NCI-H187 (cell line): ENCODE data around the gene VPS16.

Experiments
- DNase-seq, 2 experiments: peaks; one replicate each; lab custom pipeline; 2025; lab: John Stamatoyannopoulos, UW

VPS16 gene

GRCh38 chr20:2835331-2835796 is 5.2 kb upstream of the VPS16 start:
- DNase-seq: no peak

GRCh38 chr20:2836035-2836434 is 4.5 kb upstream of the VPS16 start:
- DNase-seq: no peak

GRCh38 chr20:2837221-2837960 is 3.2 kb upstream of the VPS16 start:
- no peak for DNase-seq

- no peak for DNase-seq
These were observed 2.3 kb upstream of the VPS16 start for GRCh38 chr20:2838170-2838797.

GRCh38 chr20:2838847-2839671 is 1.5 kb upstream of the VPS16 start:
- DNase-seq: no peak

- DNase-seq: no peak
These were observed 810 bp upstream of the VPS16 start for GRCh38 chr20:2839732-2840137.

- DNase-seq: no peak
These were observed 504 bp downstream of the VPS16 start for GRCh38 chr20:2840967-2841531.

GRCh38 chr20:2845607-2846006 is 5.1 kb downstream of the VPS16 start:
- no peak for DNase-seq

GRCh38 chr20:2846698-2847097 is 6.2 kb downstream of the VPS16 start:
- no peak for DNase-seq

- no peak for DNase-seq
These were observed 7.3 kb downstream of the VPS16 start for GRCh38 chr20:2847802-2848201.

GRCh38 chr20:2849529-2849928 is 9.0 kb downstream of the VPS16 start:
- no peak for DNase-seq

- no peak for DNase-seq
These were observed 10.5 kb downstream of the VPS16 start for GRCh38 chr20:2851086-2851485.

- no peak for DNase-seq
These were observed 18.0 kb downstream of the VPS16 start for GRCh38 chr20:2858591-2858990.

- DNase-seq: no peak
These were observed 19.0 kb downstream of the VPS16 start for GRCh38 chr20:2859330-2860121.

GRCh38 chr20:2864626-2865025 is 24.1 kb downstream of the VPS16 start:
- DNase-seq: no peak

GRCh38 chr20:2865101-2865500 is 24.6 kb downstream of the VPS16 start:
- DNase-seq: no peak

GRCh38 chr20:2865630-2866029 is 25.1 kb downstream of the VPS16 start:
- DNase-seq: no peak

GRCh38 chr20:2866236-2866635 is 25.7 kb downstream of the VPS16 start:
- DNase-seq: no peak

- no peak for DNase-seq
These were observed 26.7 kb downstream of the VPS16 start for GRCh38 chr20:2867081-2867864.

- DNase-seq: no peak
These were observed 28.8 kb downstream of the VPS16 start for GRCh38 chr20:2869381-2869780.

GRCh38 chr20:2871111-2871465 is 30.5 kb downstream of the VPS16 start:
- no peak for DNase-seq
